GM23338 (cell line): ENCODE data around the gene PLBD2.

ENCODE experiments used
- EZH2 ChIP-seq: fragments of 200-600 bp; sonication (generic); IDR thresholded peaks from one replicate; pipeline ENCODE4 v1.8.0; 2017; ENCODE audit warnings: antibody characterized with exemption, mild to moderate bottlenecking, low read depth; ENCODE audit not compliant: unreplicated experiment
- EZH2phosphoT487 ChIP-seq: fragments of 200-600 bp; sonication (generic); IDR thresholded peaks from one replicate; pipeline ENCODE4 v1.8.1; 2018; ENCODE audit warnings: antibody characterized with exemption; ENCODE audit not compliant: unreplicated experiment
- POLR2AphosphoS5 ChIP-seq: IDR thresholded peaks from 2 replicates; pipeline ENCODE4 v1.6.1; 2016; ENCODE audit warnings: antibody characterized with exemption, low read depth
- TF ChIP-seq, protein P1 (sequence below), 2 experiments: fragments of 200-600 bp in 1 of 2; sonication (generic) in 1 of 2; conservative IDR thresholded peaks; 2 replicates each; pipeline versions ENCODE4 v1.5.1 to v1.6.1; 2016 to 2017; ENCODE audit warnings: antibody characterized with exemption in 2 of 2, low read depth in 2 of 2, mild to moderate bottlenecking in 2 of 2, moderate library complexity in 1 of 2

DNA sequence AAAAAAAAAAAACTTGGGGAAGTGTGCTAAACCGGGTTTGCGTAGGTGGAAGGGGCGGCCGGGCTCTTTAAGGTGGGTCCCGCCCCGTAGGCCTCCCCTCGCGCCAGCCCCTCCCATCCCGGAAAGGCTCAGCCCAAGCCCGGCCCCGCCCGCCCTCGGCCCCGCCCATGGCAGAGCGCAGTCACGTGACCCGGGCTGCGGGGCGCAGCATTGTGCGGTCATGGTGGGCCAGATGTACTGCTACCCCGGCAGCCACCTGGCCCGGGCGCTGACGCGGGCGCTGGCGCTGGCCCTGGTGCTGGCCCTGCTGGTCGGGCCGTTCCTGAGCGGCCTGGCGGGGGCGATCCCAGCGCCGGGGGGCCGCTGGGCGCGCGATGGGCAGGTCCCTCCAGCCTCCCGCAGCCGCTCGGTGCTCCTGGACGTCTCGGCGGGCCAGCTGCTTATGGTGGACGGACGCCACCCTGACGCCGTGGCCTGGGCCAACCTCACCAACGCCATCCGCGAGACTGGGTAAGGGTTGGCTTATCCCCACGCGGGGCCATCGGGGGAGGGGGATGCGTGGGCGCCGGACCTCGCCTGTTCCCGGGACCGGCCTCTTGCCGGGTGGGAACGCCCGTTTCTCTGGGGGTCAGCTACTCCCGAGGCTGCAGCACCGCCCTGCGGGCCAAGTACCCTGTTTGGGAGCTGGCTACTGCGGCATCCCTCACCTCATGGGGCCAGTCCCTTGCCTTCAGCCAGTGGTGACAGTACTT lies at the start of gene PLBD2:
- TF ChIP-seq, protein P1, sequence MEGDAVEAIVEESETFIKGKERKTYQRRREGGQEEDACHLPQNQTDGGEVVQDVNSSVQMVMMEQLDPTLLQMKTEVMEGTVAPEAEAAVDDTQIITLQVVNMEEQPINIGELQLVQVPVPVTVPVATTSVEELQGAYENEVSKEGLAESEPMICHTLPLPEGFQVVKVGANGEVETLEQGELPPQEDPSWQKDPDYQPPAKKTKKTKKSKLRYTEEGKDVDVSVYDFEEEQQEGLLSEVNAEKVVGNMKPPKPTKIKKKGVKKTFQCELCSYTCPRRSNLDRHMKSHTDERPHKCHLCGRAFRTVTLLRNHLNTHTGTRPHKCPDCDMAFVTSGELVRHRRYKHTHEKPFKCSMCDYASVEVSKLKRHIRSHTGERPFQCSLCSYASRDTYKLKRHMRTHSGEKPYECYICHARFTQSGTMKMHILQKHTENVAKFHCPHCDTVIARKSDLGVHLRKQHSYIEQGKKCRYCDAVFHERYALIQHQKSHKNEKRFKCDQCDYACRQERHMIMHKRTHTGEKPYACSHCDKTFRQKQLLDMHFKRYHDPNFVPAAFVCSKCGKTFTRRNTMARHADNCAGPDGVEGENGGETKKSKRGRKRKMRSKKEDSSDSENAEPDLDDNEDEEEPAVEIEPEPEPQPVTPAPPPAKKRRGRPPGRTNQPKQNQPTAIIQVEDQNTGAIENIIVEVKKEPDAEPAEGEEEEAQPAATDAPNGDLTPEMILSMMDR (conservative IDR thresholded peaks at IDR 0.05; ENCODE audit: low read depth in 2 of 2): peak in 1 of 2 experiments; percentile 29; a peak in 2 of 4 replicates
- TF ChIP-seq EZH2 (no peak), POLR2AphosphoS5 (peak; percentile 71), EZH2phosphoT487 (no peak)
